Heart left ventricle (tissue), 13 donors: ENCODE measurements around the gene EFHC1.

Source experiments
- POLR2A ChIP-seq, 2 donors: fragments of 450-650 bp; IDR thresholded peaks; one replicate each; pipeline ENCODE4 v1.6.1; 2017; ENCODE audit warnings: antibody characterized with exemption in 2 of 2, mild to moderate bottlenecking in 2 of 2, moderate library complexity in 2 of 2
- TF ChIP-seq, protein P1 (sequence below), 12 donors: fragments of 200-600 bp; sonication (generic) in 4 of 12; IDR thresholded peaks; one replicate each; pipeline versions ENCODE4 v1.5.0 to v1.8.0; 2018 to 2022; ENCODE audit warnings: antibody characterized with exemption in 12 of 12, mild to moderate bottlenecking in 5 of 12
- donor health status: ischemic (EF 13 %, LVEDD 7.1; RV severe dilation, severe dysfunction).
- donor health status: DM: no; HTN: yes; CAD: no.
- donor health status: DM: no; HTN: no; CAD: no.
- donor health status: ischemic (EF 25% LVEDD 6.9; RV normal size, moderate dysfunction).
- donor health status: ischemic (EF 25% LVEDD 5.7; RV mildly dilated, moderate dysfunction).
- donor health status: ischemic (EF 35%, LVEDD 5.7; RV mildly dilated, moderate dysfunction).
- donor health status: nonischemic (EF 11% LVEDD 7.7; RV severe dilation, severe dysfunction).
- donor health status: DM: yes; HTN: yes; CAD: no.
- donor health status: PGD.
- donor health status: ischemic (EF 29% LVEDD 5.4; RV normal size, mild dysfunction).
- donor health status: nonischemic (EF 23%, LVEDD 6.1; RV moderate dilation, normal function).

DNA sequence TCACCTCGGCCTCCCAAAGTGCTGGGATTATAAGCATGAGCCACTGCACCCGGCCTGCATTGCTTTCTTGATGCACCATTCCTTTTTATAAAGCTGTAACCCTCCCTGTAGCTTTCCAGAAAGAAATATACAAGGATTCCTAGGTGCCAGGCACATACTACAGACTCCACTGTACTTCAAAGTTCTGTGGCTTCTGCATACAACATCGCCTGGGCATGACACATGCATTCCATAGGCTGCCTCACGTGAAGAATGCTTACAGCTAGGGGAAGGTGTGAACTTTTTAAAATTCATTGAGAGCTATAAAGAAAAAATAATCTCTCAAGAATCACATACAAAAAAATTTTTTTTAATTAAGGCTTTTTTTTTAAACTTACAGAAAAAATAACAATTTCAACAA lies 106.5 kb downstream of the EFHC1 start:
- TF ChIP-seq, protein P1, sequence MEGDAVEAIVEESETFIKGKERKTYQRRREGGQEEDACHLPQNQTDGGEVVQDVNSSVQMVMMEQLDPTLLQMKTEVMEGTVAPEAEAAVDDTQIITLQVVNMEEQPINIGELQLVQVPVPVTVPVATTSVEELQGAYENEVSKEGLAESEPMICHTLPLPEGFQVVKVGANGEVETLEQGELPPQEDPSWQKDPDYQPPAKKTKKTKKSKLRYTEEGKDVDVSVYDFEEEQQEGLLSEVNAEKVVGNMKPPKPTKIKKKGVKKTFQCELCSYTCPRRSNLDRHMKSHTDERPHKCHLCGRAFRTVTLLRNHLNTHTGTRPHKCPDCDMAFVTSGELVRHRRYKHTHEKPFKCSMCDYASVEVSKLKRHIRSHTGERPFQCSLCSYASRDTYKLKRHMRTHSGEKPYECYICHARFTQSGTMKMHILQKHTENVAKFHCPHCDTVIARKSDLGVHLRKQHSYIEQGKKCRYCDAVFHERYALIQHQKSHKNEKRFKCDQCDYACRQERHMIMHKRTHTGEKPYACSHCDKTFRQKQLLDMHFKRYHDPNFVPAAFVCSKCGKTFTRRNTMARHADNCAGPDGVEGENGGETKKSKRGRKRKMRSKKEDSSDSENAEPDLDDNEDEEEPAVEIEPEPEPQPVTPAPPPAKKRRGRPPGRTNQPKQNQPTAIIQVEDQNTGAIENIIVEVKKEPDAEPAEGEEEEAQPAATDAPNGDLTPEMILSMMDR (IDR thresholded peaks at IDR 0.05) = no peak
- TF ChIP-seq POLR2A (IDR thresholded peaks at IDR 0.05) = no peak
